ENCODE data around the gene DDX31. TPM values are rescaled to one million over a fixed set of nuclear protein-coding genes. Genes with fewer than 3 reads are reported as not detected.

The DDX31 gene
- total and polyA plus RNA-seq, 7 donors = 5.5 to 12.4 (median 8.6) TPM

- Histone ChIP-seq H3K27me3 (ENCODE audit: insufficient read depth in 3 of 3, low read length in 2 of 3) (peaks cover 0 to 30% (median 3%) of the 10 kb centered on the region in 3 donors), H3K9me3 (no peaks in the 10 kb centered on the region), H3K4me3 (peak overlapping the region; percentile 22), H3K36me3 (ENCODE audit: insufficient read depth in 1 of 2, low read depth in 1 of 2) (no peaks in the 10 kb centered on the region), H3K27ac (no peak overlapping the region), H3K4me1 (peaks cover 14% of the 10 kb centered on the region)
- ATAC-seq = peak in 2 of 4 donors; percentile 45 to 60
- no peak for DNase-seq
- WGBS, 3 donors = 15 to 16% (median 16%) methylated on average over 14 of the region's 14 CpGs
- TF ChIP-seq, protein P1, sequence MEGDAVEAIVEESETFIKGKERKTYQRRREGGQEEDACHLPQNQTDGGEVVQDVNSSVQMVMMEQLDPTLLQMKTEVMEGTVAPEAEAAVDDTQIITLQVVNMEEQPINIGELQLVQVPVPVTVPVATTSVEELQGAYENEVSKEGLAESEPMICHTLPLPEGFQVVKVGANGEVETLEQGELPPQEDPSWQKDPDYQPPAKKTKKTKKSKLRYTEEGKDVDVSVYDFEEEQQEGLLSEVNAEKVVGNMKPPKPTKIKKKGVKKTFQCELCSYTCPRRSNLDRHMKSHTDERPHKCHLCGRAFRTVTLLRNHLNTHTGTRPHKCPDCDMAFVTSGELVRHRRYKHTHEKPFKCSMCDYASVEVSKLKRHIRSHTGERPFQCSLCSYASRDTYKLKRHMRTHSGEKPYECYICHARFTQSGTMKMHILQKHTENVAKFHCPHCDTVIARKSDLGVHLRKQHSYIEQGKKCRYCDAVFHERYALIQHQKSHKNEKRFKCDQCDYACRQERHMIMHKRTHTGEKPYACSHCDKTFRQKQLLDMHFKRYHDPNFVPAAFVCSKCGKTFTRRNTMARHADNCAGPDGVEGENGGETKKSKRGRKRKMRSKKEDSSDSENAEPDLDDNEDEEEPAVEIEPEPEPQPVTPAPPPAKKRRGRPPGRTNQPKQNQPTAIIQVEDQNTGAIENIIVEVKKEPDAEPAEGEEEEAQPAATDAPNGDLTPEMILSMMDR (IDR thresholded peaks at IDR 0.05) = no peak
- intact Hi-C loops (cut with DNase I) = no loop called here
Measured at GRCh38 chr9:132560616-132561202, 109.1 kb downstream of the DDX31 start.

- WGBS, 3 donors = 92 to 96% (median 96%) methylated on average over 2 of the region's 2 CpGs
- intact Hi-C loops (cut with DNase I) = no loop called here
Measured at GRCh38 chr9:132559711-132560110, 110.1 kb downstream of the DDX31 start.

DNA sequence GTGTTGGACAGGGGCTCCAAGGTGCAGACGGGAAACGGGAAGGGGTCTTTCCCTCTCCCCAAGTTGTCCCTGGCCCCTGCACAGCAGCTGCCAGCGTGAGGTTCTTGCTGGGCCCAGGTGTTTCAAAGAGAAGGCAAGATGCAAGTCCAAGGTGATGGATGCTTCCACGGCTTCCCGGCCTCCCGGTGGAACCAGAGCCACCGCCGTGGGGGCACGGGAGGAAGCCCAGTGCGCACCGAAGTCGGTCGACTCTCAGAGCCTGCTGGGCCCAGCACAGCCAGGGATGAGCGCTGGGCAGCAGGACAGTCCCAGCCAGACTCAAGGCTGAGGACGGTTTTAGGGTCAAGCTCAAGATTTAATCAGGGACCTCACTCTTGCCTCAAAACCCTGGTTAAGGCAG, 112.6 kb downstream of the DDX31 start:
- intact Hi-C loops (cut with DNase I) = no loop called here
- TF ChIP-seq, protein P1 (IDR thresholded peaks at IDR 0.05) = no peak
- no peaks in the 10 kb centered on the region for H3K36me3 ChIP-seq (ENCODE audit: insufficient read depth in 1 of 2, low read depth in 1 of 2)
- 70 to 83% (median 78%) methylated on average over 15 of the region's 15 CpGs for WGBS, 3 donors
- H3K4me1 ChIP-seq = peaks cover 14% of the 10 kb centered on the region
- peak in 1 of 2 donors; percentile 38 for DNase-seq
- no peak overlapping the region for H3K4me3 ChIP-seq
- peaks cover 0 to 60% (median 4%) of the 10 kb centered on the region in 3 donors for H3K27me3 ChIP-seq (ENCODE audit: insufficient read depth in 3 of 3, low read length in 2 of 3)
- no peak for ATAC-seq
- H3K27ac ChIP-seq = no peak overlapping the region
- H3K9me3 ChIP-seq = no peaks in the 10 kb centered on the region

More at GRCh38 chr9:132559711-132560110, 110.1 kb downstream of the DDX31 start:
- peaks cover 0 to 37% (median 4%) of the 10 kb centered on the region in 3 donors for H3K27me3 ChIP-seq (ENCODE audit: insufficient read depth in 3 of 3, low read length in 2 of 3)
- H3K4me3 ChIP-seq = no peak overlapping the region
- peaks cover 14% of the 10 kb centered on the region for H3K4me1 ChIP-seq
- no peak overlapping the region for H3K27ac ChIP-seq
- H3K36me3 ChIP-seq (ENCODE audit: insufficient read depth in 1 of 2, low read depth in 1 of 2) = no peaks in the 10 kb centered on the region
- ATAC-seq (no peak), DNase-seq (no peak)
- no peaks in the 10 kb centered on the region for H3K9me3 ChIP-seq
- TF ChIP-seq, protein P1 (IDR thresholded peaks at IDR 0.05) = no peak

- peaks cover 0 to 64% (median 4%) of the 10 kb centered on the region in 3 donors for H3K27me3 ChIP-seq (ENCODE audit: insufficient read depth in 3 of 3, low read length in 2 of 3)
- H3K4me1 ChIP-seq = peaks cover 14% of the 10 kb centered on the region
- H3K36me3 ChIP-seq (ENCODE audit: insufficient read depth in 1 of 2, low read depth in 1 of 2) = no peaks in the 10 kb centered on the region
- TF ChIP-seq, protein P1 (IDR thresholded peaks at IDR 0.05) = no peak
- 33 to 51% (median 46%) methylated on average over 26 of the region's 26 CpGs for WGBS, 3 donors
- no peak for ATAC-seq
- DNase-seq = peak in 1 of 2 donors; percentile 19
- H3K4me3 ChIP-seq = no peak overlapping the region
- intact Hi-C loops (cut with DNase I) = no loop called here
- no peaks in the 10 kb centered on the region for H3K9me3 ChIP-seq
- H3K27ac ChIP-seq = no peak overlapping the region
Measured at GRCh38 chr9:132556714-132557113, 113.1 kb downstream of the DDX31 start.

DNA sequence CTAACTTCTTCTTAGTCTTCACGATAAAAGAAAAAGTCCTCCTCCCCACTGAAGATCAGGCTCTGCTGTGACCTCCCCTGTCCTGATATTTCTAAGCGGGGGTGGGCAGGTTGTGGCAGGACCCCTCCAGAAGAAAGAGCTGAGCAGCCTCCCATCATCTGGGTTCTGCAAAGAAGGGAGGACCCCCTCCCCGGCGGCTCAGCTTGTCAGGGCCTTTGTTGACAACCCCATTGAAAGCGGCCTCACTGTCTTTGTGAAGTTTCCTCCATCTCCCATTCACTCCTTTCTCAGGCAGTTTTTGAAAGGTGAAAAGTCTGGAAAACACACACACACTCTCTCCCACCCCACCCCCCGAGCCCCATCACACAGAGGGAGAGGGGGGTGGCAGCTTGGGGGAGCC, 113.5 kb downstream of the DDX31 start:
- H3K4me1 ChIP-seq = peaks cover 14% of the 10 kb centered on the region
- DNase-seq (peak in 1 of 2 donors; percentile 6), ATAC-seq (no peak)
- H3K27me3 ChIP-seq (ENCODE audit: insufficient read depth in 3 of 3, low read length in 2 of 3) = peaks cover 0 to 68% (median 4%) of the 10 kb centered on the region in 3 donors
- 61 to 64% (median 63%) methylated on average over 6 of the region's 6 CpGs for WGBS, 3 donors
- intact Hi-C loops (cut with DNase I) = no loop called here
- no peak overlapping the region for H3K27ac ChIP-seq
- no peak overlapping the region for H3K4me3 ChIP-seq
- TF ChIP-seq, protein P1 (IDR thresholded peaks at IDR 0.05) = no peak
- H3K36me3 ChIP-seq (ENCODE audit: insufficient read depth in 1 of 2, low read depth in 1 of 2) = no peaks in the 10 kb centered on the region
- no peaks in the 10 kb centered on the region for H3K9me3 ChIP-seq
